IMR-90 (cell line): ENCODE measurements around the gene SP2. TPM values are rescaled to one million over a fixed set of nuclear protein-coding genes. Genes with fewer than 3 reads are reported as not detected.

Experiments
- BHLHE40 ChIP-seq: fragments of 150-350 bp; IDR thresholded peaks from 2 replicates; pipeline ENCODE4 v1.6.1; 2016; ENCODE audit warnings: mild to moderate bottlenecking, low read depth, low read length
- RAD21 ChIP-seq: IDR thresholded peaks from 2 replicates; pipeline ENCODE4 v1.6.1; 2012; ENCODE audit warnings: low read length, improper control_type of control experiment
- RCOR1 ChIP-seq: IDR thresholded peaks from 2 replicates; pipeline ENCODE4 v1.6.1; 2012; ENCODE audit warnings: mild to moderate bottlenecking, low read length, improper control_type of control experiment; ENCODE audit not compliant: insufficient replicate concordance
- RFX5 ChIP-seq: IDR thresholded peaks from 2 replicates; pipeline ENCODE4 v1.8.0; 2012; ENCODE audit warnings: low read depth, mild to moderate bottlenecking, low read length, moderate library complexity
- polyA plus RNA-seq, 3 experiments: library from polyadenylated mRNA; depleted of rRNA; stranded (reverse); fragments of >200 nt; gene quantifications; 2 replicates each; pipeline ENCODE4 v1.2.3, GENCODE V29; 2012; ENCODE audit warnings: low replicate concordance in 1 of 3
- total RNA-seq: library from RNA; depleted of rRNA; stranded (reverse); fragments of >200 nt; gene quantifications from 2 replicates; pipeline ENCODE4 v1.2.3, GENCODE V29; 2012
- TF ChIP-seq, protein P1 (sequence below): fragments of 150-350 bp; IDR thresholded peaks from 2 replicates; pipeline ENCODE4 v1.6.1; 2017; ENCODE audit warnings: mild to moderate bottlenecking, antibody characterized with exemption, low read length, low read depth

Gene SP2
- total and polyA plus RNA-seq, 2 of the 4 experiments (the other 2 are of a cell fraction), result 0.72 to 13.8 TPM

DNA sequence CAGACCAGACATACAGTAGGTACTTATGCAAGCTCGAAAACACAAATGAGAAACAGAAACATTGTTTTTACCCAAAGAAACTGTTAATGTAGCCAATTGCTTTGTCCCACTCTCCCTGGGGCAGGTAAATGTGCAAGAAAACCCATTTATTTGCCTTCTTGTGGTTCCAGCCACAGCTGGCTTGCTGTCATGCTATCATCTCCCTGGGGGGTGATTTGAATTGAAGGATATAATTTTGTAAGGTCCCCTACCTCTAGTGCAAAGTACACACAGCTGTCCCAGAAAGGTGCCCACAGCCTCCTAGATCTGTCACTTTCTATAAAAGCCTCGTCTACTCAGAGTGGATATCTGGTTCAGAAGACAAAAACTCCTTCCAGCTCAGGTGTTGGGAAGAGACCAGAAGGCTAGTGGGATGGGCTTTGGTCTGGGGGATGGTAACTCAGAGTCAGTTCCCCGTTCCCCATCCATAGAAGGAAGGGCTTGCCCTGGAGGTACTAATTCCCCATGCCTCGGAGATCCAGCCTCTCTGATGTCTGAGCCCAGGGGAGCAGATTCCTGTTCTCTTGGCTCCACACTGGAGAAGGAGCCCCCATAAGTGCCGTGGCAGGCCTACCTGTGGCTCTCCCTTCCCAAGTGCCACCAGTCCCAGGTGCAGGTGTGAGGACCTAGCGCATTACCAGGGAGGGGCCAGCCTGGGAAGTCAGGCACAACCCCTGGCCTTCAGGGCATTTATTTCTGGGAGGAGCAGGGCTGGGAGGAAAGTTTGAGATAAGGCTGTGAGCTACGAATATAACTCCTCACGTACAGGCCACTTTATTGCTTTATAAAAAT is 64.0 kb downstream of the SP2 start (continued):
- TF ChIP-seq, protein P1, sequence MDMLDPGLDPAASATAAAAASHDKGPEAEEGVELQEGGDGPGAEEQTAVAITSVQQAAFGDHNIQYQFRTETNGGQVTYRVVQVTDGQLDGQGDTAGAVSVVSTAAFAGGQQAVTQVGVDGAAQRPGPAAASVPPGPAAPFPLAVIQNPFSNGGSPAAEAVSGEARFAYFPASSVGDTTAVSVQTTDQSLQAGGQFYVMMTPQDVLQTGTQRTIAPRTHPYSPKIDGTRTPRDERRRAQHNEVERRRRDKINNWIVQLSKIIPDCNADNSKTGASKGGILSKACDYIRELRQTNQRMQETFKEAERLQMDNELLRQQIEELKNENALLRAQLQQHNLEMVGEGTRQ, result no peak
- TF ChIP-seq RCOR1, result no peak
- no peak for TF ChIP-seq BHLHE40
- TF ChIP-seq RAD21, result no peak
- TF ChIP-seq RFX5, result no peak
